ENCODE data around the gene CIDEA. TPM values are rescaled to one million over a fixed set of nuclear protein-coding genes. Genes with fewer than 3 reads are reported as not detected.

The CIDEA gene
- total and polyA plus RNA-seq, 2 donors (not counting 1 experiment from before 2014, with no cell fraction given) = 0.12 to 1.7 TPM

DNA sequence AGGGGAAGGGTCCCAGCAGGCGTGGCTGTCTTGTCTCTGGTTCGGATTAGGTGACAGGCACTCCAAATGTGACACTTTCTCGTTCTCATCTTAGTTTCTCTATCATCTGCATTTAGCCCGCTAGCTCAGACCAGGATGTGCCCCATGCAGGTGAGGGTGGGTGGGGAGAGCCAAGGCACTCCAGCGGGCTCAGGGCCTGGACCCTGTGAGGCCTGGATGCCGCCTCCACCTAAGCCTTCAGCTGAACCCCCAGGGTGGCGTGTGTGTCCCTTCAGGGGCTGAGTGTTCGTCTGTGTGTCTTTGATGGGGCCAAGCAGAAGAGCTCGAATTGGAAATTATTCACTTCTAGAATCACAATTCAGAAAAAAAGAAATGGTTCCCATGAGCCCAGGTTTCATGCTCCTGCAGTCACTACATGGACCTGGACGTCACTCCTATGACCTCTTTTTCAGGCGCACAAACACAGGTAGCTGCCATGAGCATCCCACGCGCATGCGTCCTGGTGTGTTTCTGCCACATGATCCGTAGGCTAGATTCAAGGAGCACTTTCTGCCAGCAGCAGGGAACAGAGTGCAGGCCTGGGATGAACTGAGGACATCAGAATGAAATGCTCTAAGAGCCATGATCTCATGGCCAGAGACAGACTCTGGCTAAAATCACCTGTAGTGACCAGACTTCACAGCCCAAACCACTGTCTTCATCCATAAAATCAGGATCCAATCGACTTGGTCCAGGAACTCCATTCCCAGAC, 25.8 kb downstream of the CIDEA start:
- no peaks in the 10 kb centered on the region for H4K20me1 ChIP-seq (ENCODE audit: control insufficient read depth, extremely low read depth, insufficient read depth, low read length)
- H2AFZ ChIP-seq (ENCODE audit: low read length) = no peak overlapping the region
- H3K4me2 ChIP-seq (ENCODE audit: extremely low read depth, insufficient read depth, low read length) = peak overlapping the region; percentile 83
- H3K36me3 ChIP-seq (ENCODE audit: control insufficient read depth, insufficient read depth, low read length) = no peaks in the 10 kb centered on the region
- peak overlapping the region; percentile 99 for H3K27ac ChIP-seq (ENCODE audit: insufficient read depth, low read length)
- H3K79me2 ChIP-seq (ENCODE audit: control insufficient read depth, insufficient read depth, low read length) = no peaks in the 10 kb centered on the region
- H3K4me1 ChIP-seq (ENCODE audit: control insufficient read depth, extremely low read depth, insufficient read depth, low read length) = peaks cover 24% of the 10 kb centered on the region
- peak overlapping the region; percentile 84 for H3K9ac ChIP-seq (ENCODE audit: insufficient read depth, low read length)
- H3K9me3 ChIP-seq (ENCODE audit: control insufficient read depth, insufficient read depth, low read depth, low read length) = no peaks in the 10 kb centered on the region
- no peak for DNase-seq (ENCODE audit: low read depth in 2 of 2)
- TF ChIP-seq, protein P1, sequence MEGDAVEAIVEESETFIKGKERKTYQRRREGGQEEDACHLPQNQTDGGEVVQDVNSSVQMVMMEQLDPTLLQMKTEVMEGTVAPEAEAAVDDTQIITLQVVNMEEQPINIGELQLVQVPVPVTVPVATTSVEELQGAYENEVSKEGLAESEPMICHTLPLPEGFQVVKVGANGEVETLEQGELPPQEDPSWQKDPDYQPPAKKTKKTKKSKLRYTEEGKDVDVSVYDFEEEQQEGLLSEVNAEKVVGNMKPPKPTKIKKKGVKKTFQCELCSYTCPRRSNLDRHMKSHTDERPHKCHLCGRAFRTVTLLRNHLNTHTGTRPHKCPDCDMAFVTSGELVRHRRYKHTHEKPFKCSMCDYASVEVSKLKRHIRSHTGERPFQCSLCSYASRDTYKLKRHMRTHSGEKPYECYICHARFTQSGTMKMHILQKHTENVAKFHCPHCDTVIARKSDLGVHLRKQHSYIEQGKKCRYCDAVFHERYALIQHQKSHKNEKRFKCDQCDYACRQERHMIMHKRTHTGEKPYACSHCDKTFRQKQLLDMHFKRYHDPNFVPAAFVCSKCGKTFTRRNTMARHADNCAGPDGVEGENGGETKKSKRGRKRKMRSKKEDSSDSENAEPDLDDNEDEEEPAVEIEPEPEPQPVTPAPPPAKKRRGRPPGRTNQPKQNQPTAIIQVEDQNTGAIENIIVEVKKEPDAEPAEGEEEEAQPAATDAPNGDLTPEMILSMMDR (conservative IDR thresholded peaks at IDR 0.05 in 1 of 2, IDR thresholded peaks at IDR 0.05 in 1 of 2; ENCODE audit: low read depth in 1 of 2, low read length in 2 of 2) = no peak
- no peak for TF ChIP-seq EZH2 (IDR thresholded peaks at IDR 0.05; ENCODE audit: low read length, missing control alignments)
- H3K4me3 ChIP-seq (replicated peaks in 1 of 4; ENCODE audit: control extremely low read depth in 1 of 4, insufficient read depth in 1 of 4, low read depth in 3 of 4, low read length in 4 of 4) = no peak overlapping the region
- H3K27me3 ChIP-seq (ENCODE audit: control insufficient read depth, insufficient read depth, low read length) = no peaks in the 10 kb centered on the region

DNA sequence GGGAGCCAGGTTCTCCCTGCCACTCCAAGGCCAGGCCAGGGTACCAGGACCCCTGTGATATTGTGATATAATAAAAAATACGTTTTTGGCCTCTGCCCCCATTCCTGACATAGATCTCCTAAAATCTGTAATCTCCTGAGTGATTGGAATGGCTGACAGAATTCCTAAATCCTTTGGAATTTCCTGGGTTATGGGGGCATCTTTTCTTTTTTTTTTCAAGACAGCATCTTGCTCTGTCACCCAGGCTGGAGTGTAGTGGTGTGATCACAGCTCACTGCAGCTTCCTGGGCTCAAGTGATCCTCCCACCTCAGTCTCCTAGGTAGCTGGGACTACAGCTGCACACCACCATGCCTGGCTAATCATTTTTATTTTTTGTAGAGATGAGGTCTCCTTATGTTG, 27.7 kb downstream of the CIDEA start:
- no peaks in the 10 kb centered on the region for H3K27me3 ChIP-seq (ENCODE audit: control insufficient read depth, insufficient read depth, low read length)
- no peaks in the 10 kb centered on the region for H3K9me3 ChIP-seq (ENCODE audit: control insufficient read depth, insufficient read depth, low read depth, low read length)
- no peak overlapping the region for H3K4me2 ChIP-seq (ENCODE audit: extremely low read depth, insufficient read depth, low read length)
- no peak for TF ChIP-seq EZH2 (IDR thresholded peaks at IDR 0.05; ENCODE audit: low read length, missing control alignments)
- TF ChIP-seq, protein P1 (conservative IDR thresholded peaks at IDR 0.05 in 1 of 2, IDR thresholded peaks at IDR 0.05 in 1 of 2; ENCODE audit: low read depth in 1 of 2, low read length in 2 of 2) = no peak
- no peaks in the 10 kb centered on the region for H4K20me1 ChIP-seq (ENCODE audit: control insufficient read depth, extremely low read depth, insufficient read depth, low read length)
- no peaks in the 10 kb centered on the region for H3K79me2 ChIP-seq (ENCODE audit: control insufficient read depth, insufficient read depth, low read length)
- no peaks in the 10 kb centered on the region for H3K36me3 ChIP-seq (ENCODE audit: control insufficient read depth, insufficient read depth, low read length)
- H3K27ac ChIP-seq (ENCODE audit: insufficient read depth, low read length) = peak overlapping the region; percentile 69
- peak in 1 of 2 donors; percentile 19 for DNase-seq (ENCODE audit: low read depth in 2 of 2)
- no peak overlapping the region for H3K9ac ChIP-seq (ENCODE audit: insufficient read depth, low read length)
- H3K4me3 ChIP-seq (replicated peaks in 1 of 4; ENCODE audit: control extremely low read depth in 1 of 4, insufficient read depth in 1 of 4, low read depth in 3 of 4, low read length in 4 of 4) = no peak overlapping the region
- peaks cover 24% of the 10 kb centered on the region for H3K4me1 ChIP-seq (ENCODE audit: control insufficient read depth, extremely low read depth, insufficient read depth, low read length)
- no peak overlapping the region for H2AFZ ChIP-seq (ENCODE audit: low read length)

DNA sequence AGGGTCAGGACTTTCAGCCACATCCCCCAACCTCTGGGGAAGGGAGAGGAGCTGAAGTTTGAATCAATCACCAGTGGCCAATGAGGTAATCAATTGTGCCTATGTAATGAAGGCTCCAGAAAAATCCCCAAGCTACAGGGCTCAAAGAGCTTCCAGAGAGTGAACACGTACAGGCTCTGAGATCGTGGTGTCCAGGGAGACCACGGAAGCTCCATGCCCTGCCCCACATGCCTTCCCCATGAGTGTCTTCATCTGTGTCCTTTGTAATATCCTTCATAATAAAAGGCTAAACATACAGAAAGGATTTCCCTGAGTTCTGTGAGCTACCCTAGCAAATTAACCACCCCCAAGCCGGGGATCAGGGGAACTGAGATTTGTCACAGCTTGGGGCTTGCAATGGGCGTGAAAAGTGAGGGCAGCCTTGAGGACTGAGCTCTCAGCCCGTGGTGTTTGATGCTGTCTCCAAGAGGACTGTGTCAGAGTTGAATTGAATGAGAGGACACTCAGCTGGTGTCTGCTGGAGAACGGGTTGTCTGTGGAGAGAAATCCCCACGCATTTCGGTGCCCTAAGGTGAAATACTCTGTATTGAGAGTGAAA, 28.4 kb downstream of the CIDEA start:
- H3K4me3 ChIP-seq (replicated peaks in 1 of 4; ENCODE audit: control extremely low read depth in 1 of 4, insufficient read depth in 1 of 4, low read depth in 3 of 4, low read length in 4 of 4) = no peak overlapping the region
- no peak for TF ChIP-seq EZH2 (IDR thresholded peaks at IDR 0.05; ENCODE audit: low read length, missing control alignments)
- TF ChIP-seq, protein P1 (conservative IDR thresholded peaks at IDR 0.05 in 1 of 2, IDR thresholded peaks at IDR 0.05 in 1 of 2; ENCODE audit: low read depth in 1 of 2, low read length in 2 of 2) = no peak
- H2AFZ ChIP-seq (ENCODE audit: low read length) = peak overlapping the region; percentile 3
- H3K79me2 ChIP-seq (ENCODE audit: control insufficient read depth, insufficient read depth, low read length) = no peaks in the 10 kb centered on the region
- H3K27me3 ChIP-seq (ENCODE audit: control insufficient read depth, insufficient read depth, low read length) = no peaks in the 10 kb centered on the region
- H3K27ac ChIP-seq (ENCODE audit: insufficient read depth, low read length) = peak overlapping the region; percentile 69
- H3K4me1 ChIP-seq (ENCODE audit: control insufficient read depth, extremely low read depth, insufficient read depth, low read length) = peaks cover 25% of the 10 kb centered on the region
- H4K20me1 ChIP-seq (ENCODE audit: control insufficient read depth, extremely low read depth, insufficient read depth, low read length) = no peaks in the 10 kb centered on the region
- peak; percentile 66 to 93 for DNase-seq (ENCODE audit: low read depth in 2 of 2)
- no peaks in the 10 kb centered on the region for H3K36me3 ChIP-seq (ENCODE audit: control insufficient read depth, insufficient read depth, low read length)
- peak overlapping the region; percentile 52 for H3K4me2 ChIP-seq (ENCODE audit: extremely low read depth, insufficient read depth, low read length)
- H3K9ac ChIP-seq (ENCODE audit: insufficient read depth, low read length) = no peak overlapping the region
- no peaks in the 10 kb centered on the region for H3K9me3 ChIP-seq (ENCODE audit: control insufficient read depth, insufficient read depth, low read depth, low read length)
